OCI-LY7 (cell line): ENCODE measurements around the gene CDYL.

Experiments
- EZH2phosphoT487 ChIP-seq: fragments of 200-600 bp; sonication (generic); IDR thresholded peaks from 2 replicates; pipeline ENCODE4 v1.6.1; 2018; ENCODE audit warnings: low read depth, borderline replicate concordance, mild to moderate bottlenecking, mixed run types, antibody characterized with exemption, low read length, moderate library complexity, mixed read lengths
- TF ChIP-seq, protein P1 (sequence below): fragments of 200-600 bp; sonication (generic); conservative IDR thresholded peaks from 2 replicates; pipeline ENCODE4 v1.5.1; 2014; ENCODE audit warnings: mild to moderate bottlenecking, antibody characterized with exemption, low read length, moderate library complexity, mixed read lengths

DNA sequence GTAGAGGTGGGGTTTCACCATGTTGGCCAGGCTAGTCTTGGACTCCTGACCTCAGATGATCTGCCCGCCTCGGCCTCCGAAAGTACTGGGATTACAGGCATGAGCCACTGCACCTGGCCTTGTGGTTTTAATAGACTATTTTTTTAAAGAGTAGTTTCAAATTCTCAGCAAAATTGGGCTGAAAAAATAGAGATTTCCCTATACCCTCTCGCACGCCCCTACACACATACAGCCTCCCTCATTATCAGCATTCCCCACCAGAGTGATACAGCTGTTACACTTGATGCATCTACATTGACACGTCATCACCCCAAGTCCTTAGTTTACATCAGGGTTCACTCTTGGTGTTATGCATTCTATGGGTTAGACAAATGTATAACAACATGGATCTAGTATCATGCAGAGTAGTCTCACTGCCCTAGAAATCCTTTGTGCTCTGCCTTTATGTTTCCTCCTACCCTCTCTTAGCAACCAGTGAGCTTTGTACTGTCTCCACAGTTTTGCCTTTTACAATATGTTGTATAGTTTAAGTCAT lies 103.6 kb downstream of the CDYL start:
- TF ChIP-seq, protein P1, sequence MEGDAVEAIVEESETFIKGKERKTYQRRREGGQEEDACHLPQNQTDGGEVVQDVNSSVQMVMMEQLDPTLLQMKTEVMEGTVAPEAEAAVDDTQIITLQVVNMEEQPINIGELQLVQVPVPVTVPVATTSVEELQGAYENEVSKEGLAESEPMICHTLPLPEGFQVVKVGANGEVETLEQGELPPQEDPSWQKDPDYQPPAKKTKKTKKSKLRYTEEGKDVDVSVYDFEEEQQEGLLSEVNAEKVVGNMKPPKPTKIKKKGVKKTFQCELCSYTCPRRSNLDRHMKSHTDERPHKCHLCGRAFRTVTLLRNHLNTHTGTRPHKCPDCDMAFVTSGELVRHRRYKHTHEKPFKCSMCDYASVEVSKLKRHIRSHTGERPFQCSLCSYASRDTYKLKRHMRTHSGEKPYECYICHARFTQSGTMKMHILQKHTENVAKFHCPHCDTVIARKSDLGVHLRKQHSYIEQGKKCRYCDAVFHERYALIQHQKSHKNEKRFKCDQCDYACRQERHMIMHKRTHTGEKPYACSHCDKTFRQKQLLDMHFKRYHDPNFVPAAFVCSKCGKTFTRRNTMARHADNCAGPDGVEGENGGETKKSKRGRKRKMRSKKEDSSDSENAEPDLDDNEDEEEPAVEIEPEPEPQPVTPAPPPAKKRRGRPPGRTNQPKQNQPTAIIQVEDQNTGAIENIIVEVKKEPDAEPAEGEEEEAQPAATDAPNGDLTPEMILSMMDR = no peak
- TF ChIP-seq EZH2phosphoT487 = no peak
